Fibroblast of mammary gland (primary cell): ENCODE measurements around the gene TGM5.
A peak's percentile ranks its signal among the peaks of the same experiment; 100 is the strongest.

Experiments used
- DNase-seq: peaks from one replicate; pipeline ENCODE4 v3.0.0-alpha.2; 2010; ENCODE audit warnings: low read depth
- H3K4me3 ChIP-seq: 2 replicates; pipeline ENCODE4 v1.5.1; 2011; ENCODE audit warnings: low read depth, mild to moderate bottlenecking, low read length, moderate library complexity; ENCODE audit not compliant: control insufficient read depth
- TF ChIP-seq, protein P1 (sequence below): conservative IDR thresholded peaks from 2 replicates; pipeline ENCODE4 v1.5.1; 2011; ENCODE audit warnings: low read depth, low read length, inconsistent platforms; ENCODE audit not compliant: control insufficient read depth, insufficient read depth

Gene TGM5

GRCh38 chr15:43239732-43240491, 26.8 kb downstream of the TGM5 start:
- no peak for DNase-seq
- H3K4me3 ChIP-seq = no peak overlapping the region
- TF ChIP-seq, protein P1, sequence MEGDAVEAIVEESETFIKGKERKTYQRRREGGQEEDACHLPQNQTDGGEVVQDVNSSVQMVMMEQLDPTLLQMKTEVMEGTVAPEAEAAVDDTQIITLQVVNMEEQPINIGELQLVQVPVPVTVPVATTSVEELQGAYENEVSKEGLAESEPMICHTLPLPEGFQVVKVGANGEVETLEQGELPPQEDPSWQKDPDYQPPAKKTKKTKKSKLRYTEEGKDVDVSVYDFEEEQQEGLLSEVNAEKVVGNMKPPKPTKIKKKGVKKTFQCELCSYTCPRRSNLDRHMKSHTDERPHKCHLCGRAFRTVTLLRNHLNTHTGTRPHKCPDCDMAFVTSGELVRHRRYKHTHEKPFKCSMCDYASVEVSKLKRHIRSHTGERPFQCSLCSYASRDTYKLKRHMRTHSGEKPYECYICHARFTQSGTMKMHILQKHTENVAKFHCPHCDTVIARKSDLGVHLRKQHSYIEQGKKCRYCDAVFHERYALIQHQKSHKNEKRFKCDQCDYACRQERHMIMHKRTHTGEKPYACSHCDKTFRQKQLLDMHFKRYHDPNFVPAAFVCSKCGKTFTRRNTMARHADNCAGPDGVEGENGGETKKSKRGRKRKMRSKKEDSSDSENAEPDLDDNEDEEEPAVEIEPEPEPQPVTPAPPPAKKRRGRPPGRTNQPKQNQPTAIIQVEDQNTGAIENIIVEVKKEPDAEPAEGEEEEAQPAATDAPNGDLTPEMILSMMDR = no peak

- DNase-seq = no peak
- no peak overlapping the region for H3K4me3 ChIP-seq
- TF ChIP-seq, protein P1 = no peak
Measured at GRCh38 chr15:43238671-43239131, 28.0 kb downstream of the TGM5 start.

DNA sequence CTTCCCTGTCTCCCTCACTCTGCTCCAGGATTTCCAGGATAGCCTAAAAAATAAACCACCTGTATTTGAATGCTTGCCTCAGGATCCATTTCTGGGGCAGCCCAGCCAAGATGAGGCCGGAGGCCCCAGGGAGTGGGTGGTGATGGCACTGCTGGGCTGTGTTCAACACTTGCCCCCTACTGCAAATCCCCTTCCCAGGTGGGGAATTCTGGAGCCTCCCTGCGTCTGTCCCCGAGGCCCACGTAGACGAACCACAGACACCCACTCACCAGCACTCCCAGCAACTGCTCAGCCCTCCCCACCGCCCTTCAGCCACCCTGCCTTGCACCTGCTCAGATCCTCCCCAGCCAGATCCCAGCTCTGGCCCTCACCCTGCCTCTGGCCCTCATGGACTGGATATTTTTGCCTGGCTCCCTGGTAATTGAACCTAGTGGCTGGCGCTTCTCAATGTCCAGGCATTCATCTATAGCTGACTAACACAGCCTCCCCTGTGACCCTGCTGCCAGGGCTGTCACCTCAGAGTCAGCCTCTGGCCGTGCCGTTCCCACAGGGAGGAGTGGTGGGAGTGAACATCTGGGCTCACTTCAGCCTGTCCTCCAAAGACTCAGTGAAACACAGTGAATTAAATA, 28.8 kb downstream of the TGM5 start:
- TF ChIP-seq, protein P1 = no peak
- no peak for DNase-seq
- H3K4me3 ChIP-seq = no peak overlapping the region

DNA sequence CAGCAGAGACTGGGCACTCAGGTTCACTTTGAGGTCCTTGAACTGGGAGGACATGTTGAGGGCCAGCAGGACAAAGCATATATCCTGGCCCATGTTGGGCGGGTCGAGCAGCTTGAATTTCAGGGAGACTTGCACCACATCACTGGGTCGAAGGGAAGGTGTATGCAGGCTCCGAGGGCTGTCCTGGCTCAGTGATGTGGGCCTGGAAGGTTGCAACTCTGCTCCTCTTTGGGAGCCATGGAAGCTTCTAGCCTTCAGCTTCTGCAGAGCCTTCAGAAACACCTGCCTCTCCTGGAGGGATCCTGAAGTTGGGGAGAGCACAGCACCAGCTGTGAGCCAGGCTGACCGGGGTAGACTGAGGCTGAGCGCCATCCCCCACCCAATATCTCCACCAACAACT, 31.2 kb downstream of the TGM5 start:
- TF ChIP-seq, protein P1 = no peak
- no peak overlapping the region for H3K4me3 ChIP-seq
- no peak for DNase-seq

DNA sequence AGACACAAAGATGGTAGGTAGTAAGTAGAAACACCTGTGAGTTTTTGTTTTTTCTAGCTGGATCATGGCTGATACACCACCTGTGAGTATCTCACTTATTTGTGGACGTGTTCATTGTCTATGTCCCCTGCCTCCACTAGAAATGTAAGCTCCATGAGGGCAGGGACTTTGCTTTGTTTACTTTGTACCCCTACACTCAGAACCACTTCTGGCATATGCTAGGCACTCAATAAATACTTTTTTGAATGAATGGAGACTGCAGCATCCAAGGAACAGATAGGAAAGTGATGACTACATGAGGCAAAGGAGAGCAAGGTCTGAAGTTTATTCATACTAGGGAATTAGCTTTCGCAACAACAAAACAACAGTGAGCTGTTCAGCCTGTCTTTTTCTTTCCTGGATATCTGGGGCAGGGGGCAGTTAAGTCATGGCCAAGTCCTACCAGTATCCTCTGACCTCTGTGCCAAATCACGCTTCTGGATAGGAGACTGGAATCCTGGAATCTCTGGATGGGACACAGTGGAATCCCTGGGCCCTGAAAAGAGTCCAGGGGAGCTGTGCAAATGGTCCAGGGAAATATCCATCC, 34.3 kb downstream of the TGM5 start:
- peak; percentile 35 for DNase-seq
- no peak overlapping the region for H3K4me3 ChIP-seq
- TF ChIP-seq, protein P1 = no peak

DNA sequence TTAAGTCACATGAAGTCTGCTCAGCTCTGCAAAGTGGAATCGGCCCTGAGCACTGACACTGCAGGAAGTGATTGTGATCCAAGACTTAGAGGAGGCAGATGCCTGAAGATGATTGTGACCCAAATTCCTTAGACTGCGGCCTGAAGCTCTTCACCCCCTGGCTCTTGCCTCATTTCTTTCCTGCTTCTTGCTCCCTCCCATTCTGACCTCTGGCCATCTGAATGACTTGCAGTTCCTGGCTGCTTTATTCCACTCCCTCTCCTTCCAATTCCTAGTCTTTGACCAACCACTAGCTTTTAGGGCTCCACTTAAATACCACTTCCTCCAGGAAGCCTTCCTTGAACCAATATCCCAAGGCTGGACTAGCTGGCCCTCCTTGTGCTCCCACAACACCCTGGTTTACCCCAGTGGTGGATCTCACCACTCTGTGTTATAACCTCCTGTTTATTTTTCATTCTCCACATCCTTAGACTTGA, 36.0 kb downstream of the TGM5 start:
- no peak overlapping the region for H3K4me3 ChIP-seq
- DNase-seq = peak; percentile 30

More for the DNA sequence above, 36.0 kb downstream of the TGM5 start:
- TF ChIP-seq, protein P1 = no peak
